ENCODE data around the gene EMILIN3. TPM values are rescaled to one million over a fixed set of nuclear protein-coding genes. Genes with fewer than 3 reads are reported as not detected.

The EMILIN3 gene
- total RNA-seq, 1 donor from 2014 or later, result 4.2 TPM

DNA sequence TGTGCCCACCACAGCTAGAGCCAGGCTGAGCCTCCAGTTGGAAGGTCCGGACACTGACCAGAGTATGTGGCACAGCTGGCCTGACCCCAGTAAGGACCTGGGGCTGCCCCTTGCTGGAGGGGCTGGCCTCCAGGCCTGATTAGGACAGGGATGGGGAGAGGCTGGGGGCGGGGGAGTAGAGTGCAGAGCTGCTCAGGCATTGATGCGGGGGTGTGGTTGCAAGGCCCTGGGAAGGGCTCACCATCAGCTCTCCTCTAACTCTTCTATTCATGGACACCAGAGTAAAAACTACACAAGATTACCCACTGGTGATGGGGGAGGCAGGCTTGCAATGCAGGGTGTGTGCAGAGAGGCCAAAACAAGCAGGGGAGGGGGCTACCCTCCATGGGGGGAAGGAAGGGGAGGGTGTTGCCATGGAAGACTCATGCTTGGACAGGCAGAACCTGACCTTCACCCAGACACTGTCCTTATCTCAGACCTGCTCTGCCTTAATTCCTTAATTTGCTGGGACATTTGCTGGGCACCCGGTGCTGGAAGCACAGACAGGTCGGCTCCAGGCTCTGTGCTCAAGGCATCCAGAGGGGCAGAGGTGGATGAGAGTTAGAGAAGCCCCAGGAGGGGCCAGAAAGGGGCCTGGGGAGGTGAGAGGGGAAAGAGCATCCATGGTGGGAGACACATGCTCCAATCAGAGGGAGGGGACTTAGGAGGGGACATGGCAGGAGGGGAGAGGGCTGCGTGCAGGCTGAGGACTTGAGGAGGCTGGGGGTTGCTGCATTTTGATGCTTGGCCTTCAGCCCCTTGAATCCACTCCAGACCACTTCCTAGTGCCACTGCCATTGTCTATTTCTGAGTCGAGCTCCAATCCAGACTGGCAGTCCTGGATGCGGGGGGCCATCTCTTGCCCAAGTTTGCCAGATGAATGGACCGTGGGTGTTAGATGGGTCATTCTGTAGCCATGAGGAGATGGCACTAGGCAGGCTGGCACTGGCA is 7.6 kb upstream of the EMILIN3 start:
- Histone ChIP-seq H3K4me3 (no peak overlapping the region), H3K27ac (replicated peaks) (no peak overlapping the region), H3K36me3 (no peaks in the 10 kb centered on the region), H3K9me3 (replicated peaks) (peaks cover 8% of the 10 kb centered on the region), H3K27me3 (ENCODE audit: low read depth) (no peaks in the 10 kb centered on the region), H3K4me1 (no peaks in the 10 kb centered on the region)
- no peak for DNase-seq
- TF ChIP-seq, protein P1, sequence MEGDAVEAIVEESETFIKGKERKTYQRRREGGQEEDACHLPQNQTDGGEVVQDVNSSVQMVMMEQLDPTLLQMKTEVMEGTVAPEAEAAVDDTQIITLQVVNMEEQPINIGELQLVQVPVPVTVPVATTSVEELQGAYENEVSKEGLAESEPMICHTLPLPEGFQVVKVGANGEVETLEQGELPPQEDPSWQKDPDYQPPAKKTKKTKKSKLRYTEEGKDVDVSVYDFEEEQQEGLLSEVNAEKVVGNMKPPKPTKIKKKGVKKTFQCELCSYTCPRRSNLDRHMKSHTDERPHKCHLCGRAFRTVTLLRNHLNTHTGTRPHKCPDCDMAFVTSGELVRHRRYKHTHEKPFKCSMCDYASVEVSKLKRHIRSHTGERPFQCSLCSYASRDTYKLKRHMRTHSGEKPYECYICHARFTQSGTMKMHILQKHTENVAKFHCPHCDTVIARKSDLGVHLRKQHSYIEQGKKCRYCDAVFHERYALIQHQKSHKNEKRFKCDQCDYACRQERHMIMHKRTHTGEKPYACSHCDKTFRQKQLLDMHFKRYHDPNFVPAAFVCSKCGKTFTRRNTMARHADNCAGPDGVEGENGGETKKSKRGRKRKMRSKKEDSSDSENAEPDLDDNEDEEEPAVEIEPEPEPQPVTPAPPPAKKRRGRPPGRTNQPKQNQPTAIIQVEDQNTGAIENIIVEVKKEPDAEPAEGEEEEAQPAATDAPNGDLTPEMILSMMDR (IDR thresholded peaks at IDR 0.05; ENCODE audit: borderline replicate concordance), result no peak
- intact Hi-C loops (cut with micrococcal nuclease), result no loop called here

GRCh38 chr20:41373251-41373783 is 6.7 kb upstream of the EMILIN3 start:
- TF ChIP-seq, protein P1 (IDR thresholded peaks at IDR 0.05; ENCODE audit: borderline replicate concordance), result no peak
- peaks cover under 1% of the 10 kb centered on the region for H3K27me3 ChIP-seq (ENCODE audit: low read depth)
- H3K4me3 ChIP-seq, result no peak overlapping the region
- H3K9me3 ChIP-seq (replicated peaks), result peaks cover 8% of the 10 kb centered on the region
- DNase-seq, result no peak
- no peaks in the 10 kb centered on the region for H3K4me1 ChIP-seq
- no peaks in the 10 kb centered on the region for H3K36me3 ChIP-seq
- intact Hi-C loops (cut with micrococcal nuclease), result no loop called here
- no peak overlapping the region for H3K27ac ChIP-seq (replicated peaks)

GRCh38 chr20:41371371-41371770 is 4.8 kb upstream of the EMILIN3 start:
- TF ChIP-seq, protein P1 (IDR thresholded peaks at IDR 0.05; ENCODE audit: borderline replicate concordance), result no peak
- Histone ChIP-seq H3K4me1 (peaks cover 4% of the 10 kb centered on the region), H3K9me3 (replicated peaks) (peaks cover 8% of the 10 kb centered on the region), H3K27me3 (ENCODE audit: low read depth) (peaks cover 18% of the 10 kb centered on the region), H3K4me3 (no peak overlapping the region), H3K27ac (replicated peaks) (no peak overlapping the region), H3K36me3 (no peaks in the 10 kb centered on the region)
- intact Hi-C loops (cut with micrococcal nuclease), result no loop called here
- no peak for DNase-seq

GRCh38 chr20:41370176-41370575 is 3.6 kb upstream of the EMILIN3 start:
- intact Hi-C loops (cut with micrococcal nuclease), result no loop called here
- no peaks in the 10 kb centered on the region for H3K36me3 ChIP-seq

GRCh38 chr20:41369673-41370072 is 3.1 kb upstream of the EMILIN3 start:
- Histone ChIP-seq H3K9me3 (replicated peaks) (peaks cover 8% of the 10 kb centered on the region), H3K4me1 (peaks cover 15% of the 10 kb centered on the region), H3K4me3 (no peak overlapping the region), H3K36me3 (no peaks in the 10 kb centered on the region), H3K27me3 (ENCODE audit: low read depth) (peaks cover 35% of the 10 kb centered on the region), H3K27ac (replicated peaks) (no peak overlapping the region)
- TF ChIP-seq, protein P1 (IDR thresholded peaks at IDR 0.05; ENCODE audit: borderline replicate concordance), result no peak
- DNase-seq, result no peak
- intact Hi-C loops (cut with micrococcal nuclease), result no loop called here

More at GRCh38 chr20:41370176-41370575, 3.6 kb upstream of the EMILIN3 start:
- Histone ChIP-seq H3K27ac (replicated peaks) (no peak overlapping the region), H3K4me1 (peaks cover 15% of the 10 kb centered on the region), H3K9me3 (replicated peaks) (peaks cover 8% of the 10 kb centered on the region), H3K4me3 (no peak overlapping the region), H3K27me3 (ENCODE audit: low read depth) (peaks cover 30% of the 10 kb centered on the region)
- TF ChIP-seq, protein P1 (IDR thresholded peaks at IDR 0.05; ENCODE audit: borderline replicate concordance), result no peak
- no peak for DNase-seq

All from left ventricle myocardium inferior (tissue), 1 donor.